K562 (cell line): Measurements from ENCODE around the gene KCP. TPM values are rescaled to one million over a fixed set of nuclear protein-coding genes. Genes with fewer than 3 reads are reported as not detected.

Experiments used
- ARHGAP35 ChIP-seq: fragments of 450-650 bp; IDR thresholded peaks from 2 replicates; pipeline ENCODE4 v1.6.1; 2018; ENCODE audit not compliant: partially characterized antibody
- CBX8 ChIP-seq: fragments of 200-600 bp; sonication (generic); IDR thresholded peaks from 2 replicates; pipeline ENCODE4 v1.6.1; 2012; ENCODE audit warnings: borderline replicate concordance, mixed run types, low read depth, mild to moderate bottlenecking, moderate library complexity, mixed read lengths, low read length, control low read depth, inconsistent platforms; ENCODE audit not compliant: poor library complexity, severe bottlenecking; ENCODE audit errors: extremely low read depth
- CEBPZ ChIP-seq: fragments of 150-350 bp; IDR thresholded peaks from 2 replicates; pipeline ENCODE4 v1.6.1; 2014; ENCODE audit warnings: low read depth, mild to moderate bottlenecking, low read length, borderline replicate concordance
- DDX20 ChIP-seq: fragments of 450-650 bp; IDR thresholded peaks from 2 replicates; pipeline ENCODE4 v1.6.1; 2016; ENCODE audit warnings: missing genetic modification characterization, low read depth, mild to moderate bottlenecking, missing compliant biosample characterization, moderate library complexity
- ELF4 ChIP-seq: fragments of 450-650 bp; formaldehyde crosslinking; IDR thresholded peaks from 2 replicates; pipeline ENCODE4 v1.4.0; 2022; ENCODE audit warnings: missing genetic modification characterization
- FOXP4 ChIP-seq: sonication (generic); formaldehyde crosslinking; IDR thresholded peaks from 2 replicates; pipeline ENCODE4 v1.8.0; 2022; ENCODE audit warnings: mild to moderate bottlenecking, missing genetic modification reagents, borderline replicate concordance
- ILK ChIP-seq: fragments of 450-650 bp; IDR thresholded peaks from 2 replicates; pipeline ENCODE4 v1.6.1; 2016; ENCODE audit warnings: missing genetic modification characterization, low read depth, mild to moderate bottlenecking, missing compliant biosample characterization, moderate library complexity, borderline replicate concordance
- KHSRP ChIP-seq: fragments of 450-650 bp; IDR thresholded peaks from 2 replicates; pipeline ENCODE4 v1.6.1; 2017
- MLLT1 ChIP-seq, 2 experiments: fragments of 450-650 bp; IDR thresholded peaks; 2 replicates each; pipeline ENCODE4 v1.6.1; 2016
- MTA3 ChIP-seq: fragments of 450-650 bp; formaldehyde crosslinking; IDR thresholded peaks from 2 replicates; pipeline ENCODE4 v1.6.1; 2017; ENCODE audit warnings: mild to moderate bottlenecking, borderline replicate concordance
- NCOA1 ChIP-seq: fragments of 450-650 bp; IDR thresholded peaks from 2 replicates; pipeline ENCODE4 v1.6.1; 2016; ENCODE audit warnings: low read depth
- PHF20 ChIP-seq: fragments of 450-650 bp; IDR thresholded peaks from 2 replicates; pipeline ENCODE4 v1.6.1; 2018; ENCODE audit not compliant: partially characterized antibody
- PRMT5 ChIP-seq: sonication (generic); formaldehyde crosslinking; IDR thresholded peaks from 2 replicates; pipeline ENCODE4 v1.5.0; 2020; ENCODE audit warnings: missing genetic modification reagents
- ZBTB5 ChIP-seq: fragments of 450-650 bp; IDR thresholded peaks from 2 replicates; pipeline ENCODE4 v1.6.1; 2017; ENCODE audit warnings: antibody characterized with exemption
- ZFPM2 ChIP-seq: fragments of 250-450 bp; sonication (Bioruptor Pico); IDR thresholded peaks from 2 replicates; pipeline ENCODE4 v1.5.1; 2022; ENCODE audit warnings: mild to moderate bottlenecking
- ZNF263 ChIP-seq: sonication (generic); formaldehyde crosslinking; IDR thresholded peaks from 2 replicates; pipeline ENCODE4 v1.8.0; 2022; ENCODE audit warnings: mild to moderate bottlenecking, missing genetic modification reagents, borderline replicate concordance
- ZNF316 ChIP-seq: fragments of 450-650 bp; IDR thresholded peaks from 2 replicates; pipeline ENCODE4 v1.6.1; 2016
- ZNF766 ChIP-seq: fragments of 200-800 bp; sonication (Bioruptor generic); conservative IDR thresholded peaks from 2 replicates; pipeline ENCODE4 v1.6.1; 2016; ENCODE audit warnings: missing genetic modification characterization, missing compliant biosample characterization
- polyA plus RNA-seq, 8 experiments: library from polyadenylated mRNA; depleted of rRNA in 4 of 8; stranded (reverse) in 5 of 8; unstranded in 3 of 8; fragments of >200 nt; fragmentation: Nextera tagmentation in 2 of 8; fragmentation: Illumina TruSeq in 1 of 8; extraction: Ambion mirVana in 2 of 8; extraction: Trizol in 1 of 8; gene quantifications; 2 replicates each; pipeline versions ENCODE4 v1.2.1 to v1.2.3, GENCODE V29; 2011 to 2014; ENCODE audit warnings: inconsistent platforms in 1 of 8, missing spikeins in 1 of 8
- total RNA-seq, 7 experiments: library from RNA; depleted of rRNA in 6 of 7; stranded (reverse); fragments of >200 nt in 6 of 7; fragmentation: Illumina TruSeq in 2 of 7; extraction: Trizol in 2 of 7; gene quantifications; 2 replicates each; pipeline versions ENCODE4 v1.2.1 to v1.2.3, GENCODE V29; 2011 to 2021; ENCODE audit warnings: low replicate concordance in 1 of 7

Gene KCP
- total and polyA plus RNA-seq, 9 of the 15 experiments (the other 6 are each of a cell fraction or from before 2014, with no cell fraction given), result 0.06 to 0.17 (median 0.12) TPM; not detected in 3

GRCh38 chr7:128830231-128831177 lies 80.0 kb downstream of the KCP start, which contains the start of gene FLNC (continued):
- TF ChIP-seq ZNF263 (peak; percentile 68), CBX8 (no peak), PHF20 (peak; percentile 62), ZNF766 (CRISPR knock-in tag) (0 out of 2 replicates have a peak, but pooled peaks have one; percentile 23), ARHGAP35 (no peak), MLLT1 (IDR thresholded peaks at IDR 0.05) (peak; percentile 62 to 87; a peak in 2 of 4 replicates), NCOA1 (no peak), ZNF316 (no peak), ILK (no peak), CEBPZ (no peak), ELF4 (CRISPR knock-in tag) (no peak), DDX20 (no peak), FOXP4 (CRISPR knock-in tag) (peak; percentile 61; the same call in 1 of the 2 replicates), KHSRP (no peak), MTA3 (peak; percentile 54; the same call in 1 of the 2 replicates), ZFPM2 (CRISPR knock-in tag) (no peak), ZBTB5 (no peak), PRMT5 (CRISPR knock-in tag) (no peak)
